ENCODE measurements around the gene CCDC57. TPM values are rescaled to one million over a fixed set of nuclear protein-coding genes. Genes with fewer than 3 reads are reported as not detected.

CCDC57 gene
- total and polyA plus RNA-seq, 9 of the 15 experiments (the other 6 are each of a cell fraction or from before 2014, with no cell fraction given), result 0.83 to 36.2 (median 13.6) TPM

- no peak for TF ChIP-seq PKNOX1 (IDR thresholded peaks at IDR 0.05)
- no peak for TF ChIP-seq WHSC1 (IDR thresholded peaks at IDR 0.05; ENCODE audit: low read length)
- TF ChIP-seq ARID3B (CRISPR knock-in tag; IDR thresholded peaks at IDR 0.05; ENCODE audit: borderline replicate concordance), result no peak
- no peak for TF ChIP-seq ZNF449 (CRISPR knock-in tag; IDR thresholded peaks at IDR 0.05)
- TF ChIP-seq HSF4 (CRISPR knock-in tag; IDR thresholded peaks at IDR 0.05; ENCODE audit: borderline replicate concordance), result no peak
- TF ChIP-seq TEAD1 (CRISPR knock-in tag; IDR thresholded peaks at IDR 0.05), result no peak
- TF ChIP-seq ZNF707 (CRISPR knock-in tag; conservative IDR thresholded peaks at IDR 0.05), result no peak
- peak; percentile 17; the same call in 1 of the 2 replicates for TF ChIP-seq MYNN (IDR thresholded peaks at IDR 0.05)
- TF ChIP-seq MYNN (CRISPR knock-in tag; IDR thresholded peaks at IDR 0.05), result no peak
- TF ChIP-seq POLR2G (IDR thresholded peaks at IDR 0.05; ENCODE audit: low read depth, low read length), result peak; percentile 74
- TF ChIP-seq HDAC3 (IDR thresholded peaks at IDR 0.05; ENCODE audit: borderline replicate concordance, partially characterized antibody), result no peak
- no peak for TF ChIP-seq FUS (optimal IDR thresholded peaks at IDR 0.05; ENCODE audit: low read depth, low read length)
- no peak for TF ChIP-seq CGGBP1 (CRISPR knock-in tag; IDR thresholded peaks at IDR 0.05)
- TF ChIP-seq CTBP1 (IDR thresholded peaks at IDR 0.05; ENCODE audit: borderline replicate concordance), result no peak
- no peak for TF ChIP-seq CUX1 (CRISPR knock-in tag; IDR thresholded peaks at IDR 0.05)
- TF ChIP-seq ZNF316 (IDR thresholded peaks at IDR 0.05), result no peak
Measured at GRCh38 chr17:82077617-82078358, 134.9 kb downstream of the CCDC57 start (continued).
